Ascending aorta (tissue), 2 donors: ENCODE measurements around the gene IQSEC3. TPM values are rescaled to one million over a fixed set of nuclear protein-coding genes. Genes with fewer than 3 reads are reported as not detected.

ENCODE experiments used
- DNase-seq, 2 donors: peaks; one replicate each; pipeline ENCODE4 v3.0.0-alpha.2; 2019; ENCODE audit warnings: low spot score in 2 of 2
- H3K27ac ChIP-seq, 2 donors: fragments of 200-600 bp; sonication (generic); one replicate each; pipeline ENCODE4 v1.5.1; 2016 to 2017; ENCODE audit warnings: mild to moderate bottlenecking in 1 of 2
- H3K27me3 ChIP-seq: fragments of 200-600 bp; sonication (generic); one replicate; pipeline ENCODE4 v1.5.1; 2017
- H3K36me3 ChIP-seq, 2 donors: fragments of 200-600 bp; sonication (generic); one replicate each; pipeline ENCODE4 v1.5.1; 2016
- H3K4me1 ChIP-seq, 2 donors: fragments of 200-600 bp; sonication (generic); one replicate each; pipeline ENCODE4 v1.5.1; 2016 to 2017; ENCODE audit warnings: mild to moderate bottlenecking in 1 of 2
- H3K4me3 ChIP-seq, 2 donors: fragments of 200-600 bp; sonication (generic); one replicate each; pipeline ENCODE4 v1.5.1; 2016 to 2017; ENCODE audit warnings: mild to moderate bottlenecking in 1 of 2
- H3K9me3 ChIP-seq, 2 donors: fragments of 200-600 bp; sonication (generic); one replicate each; pipeline ENCODE4 v1.5.1; 2016
- intact Hi-C: fragments of 100-400 bp; cut with DNase I; formaldehyde crosslinking; loops from one replicate; pipeline ENCODE4 v1.15.1; 2023
- total RNA-seq: library from RNA; depleted of rRNA; stranded (reverse); fragments of >200 nt; gene quantifications from one replicate; pipeline ENCODE4 v1.1.0, GENCODE V29; 2016
- TF ChIP-seq, protein P1 (sequence below), 3 experiments: fragments of 200-600 bp in 2 of 3; fragments of 450-650 bp in 1 of 3; sonication (generic) in 2 of 3; IDR thresholded peaks; one replicate each; pipeline ENCODE4 v1.5.1; 2016 to 2019; ENCODE audit warnings: antibody characterized with exemption in 3 of 3, mild to moderate bottlenecking in 1 of 3, moderate library complexity in 1 of 3

The IQSEC3 gene
- total RNA-seq, 1 donor from 2014 or later = 0.53 TPM

DNA sequence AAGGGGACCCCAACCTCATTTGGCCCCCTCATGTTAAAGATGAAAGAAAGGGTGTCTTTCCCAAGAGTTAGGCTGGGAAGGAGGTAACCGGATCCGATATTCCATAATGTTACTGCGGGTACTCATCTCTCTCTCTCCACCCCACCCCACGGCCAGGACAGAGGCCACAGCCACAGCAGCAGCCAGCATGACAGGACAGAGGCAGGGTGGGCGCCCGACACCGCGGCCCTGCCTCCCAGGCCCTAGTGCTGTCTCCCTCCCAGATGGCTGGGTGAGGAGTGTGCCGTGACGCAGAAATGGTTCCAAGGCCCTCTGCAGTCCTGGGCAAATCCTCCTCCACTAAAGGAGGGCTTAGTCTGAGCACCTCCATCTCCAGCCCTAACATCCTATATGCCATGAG, 141.2 kb downstream of the IQSEC3 start:
- Histone ChIP-seq H3K27me3 (no peaks in the 10 kb centered on the region), H3K27ac (no peak overlapping the region), H3K4me1 (peaks cover 0 to 3% of the 10 kb centered on the region in 2 donors), H3K36me3 (no peaks in the 10 kb centered on the region), H3K4me3 (no peak overlapping the region), H3K9me3 (no peaks in the 10 kb centered on the region)
- no peak for DNase-seq
- intact Hi-C loops = no loop called here
- TF ChIP-seq, protein P1, sequence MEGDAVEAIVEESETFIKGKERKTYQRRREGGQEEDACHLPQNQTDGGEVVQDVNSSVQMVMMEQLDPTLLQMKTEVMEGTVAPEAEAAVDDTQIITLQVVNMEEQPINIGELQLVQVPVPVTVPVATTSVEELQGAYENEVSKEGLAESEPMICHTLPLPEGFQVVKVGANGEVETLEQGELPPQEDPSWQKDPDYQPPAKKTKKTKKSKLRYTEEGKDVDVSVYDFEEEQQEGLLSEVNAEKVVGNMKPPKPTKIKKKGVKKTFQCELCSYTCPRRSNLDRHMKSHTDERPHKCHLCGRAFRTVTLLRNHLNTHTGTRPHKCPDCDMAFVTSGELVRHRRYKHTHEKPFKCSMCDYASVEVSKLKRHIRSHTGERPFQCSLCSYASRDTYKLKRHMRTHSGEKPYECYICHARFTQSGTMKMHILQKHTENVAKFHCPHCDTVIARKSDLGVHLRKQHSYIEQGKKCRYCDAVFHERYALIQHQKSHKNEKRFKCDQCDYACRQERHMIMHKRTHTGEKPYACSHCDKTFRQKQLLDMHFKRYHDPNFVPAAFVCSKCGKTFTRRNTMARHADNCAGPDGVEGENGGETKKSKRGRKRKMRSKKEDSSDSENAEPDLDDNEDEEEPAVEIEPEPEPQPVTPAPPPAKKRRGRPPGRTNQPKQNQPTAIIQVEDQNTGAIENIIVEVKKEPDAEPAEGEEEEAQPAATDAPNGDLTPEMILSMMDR (IDR thresholded peaks at IDR 0.05) = no peak

DNA sequence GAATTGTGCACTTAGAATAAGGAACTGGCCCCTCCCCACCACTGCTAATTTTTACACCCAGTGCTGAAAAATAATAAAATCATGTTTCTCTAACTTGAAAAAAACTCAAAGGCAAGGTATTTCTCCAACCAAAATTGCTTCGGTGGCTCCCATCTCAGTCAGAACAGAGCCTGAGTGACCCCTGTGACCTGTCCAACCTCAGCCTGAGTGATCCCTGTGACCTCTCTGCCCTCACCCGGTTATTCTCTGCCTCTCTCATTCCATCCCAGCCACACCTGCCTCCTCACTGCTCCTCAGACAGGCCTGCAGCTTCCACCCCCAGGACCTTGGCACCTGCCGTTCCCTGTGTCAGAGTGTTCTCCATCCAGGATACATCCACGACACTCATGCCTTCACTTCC, 142.2 kb downstream of the IQSEC3 start:
- intact Hi-C loops = no loop called here
- H3K27me3 ChIP-seq = no peaks in the 10 kb centered on the region
- TF ChIP-seq, protein P1 (IDR thresholded peaks at IDR 0.05) = no peak
- no peak overlapping the region for H3K4me3 ChIP-seq
- no peaks in the 10 kb centered on the region for H3K4me1 ChIP-seq
- no peaks in the 10 kb centered on the region for H3K36me3 ChIP-seq
- no peak for DNase-seq
- H3K27ac ChIP-seq = no peak overlapping the region
- no peaks in the 10 kb centered on the region for H3K9me3 ChIP-seq

DNA sequence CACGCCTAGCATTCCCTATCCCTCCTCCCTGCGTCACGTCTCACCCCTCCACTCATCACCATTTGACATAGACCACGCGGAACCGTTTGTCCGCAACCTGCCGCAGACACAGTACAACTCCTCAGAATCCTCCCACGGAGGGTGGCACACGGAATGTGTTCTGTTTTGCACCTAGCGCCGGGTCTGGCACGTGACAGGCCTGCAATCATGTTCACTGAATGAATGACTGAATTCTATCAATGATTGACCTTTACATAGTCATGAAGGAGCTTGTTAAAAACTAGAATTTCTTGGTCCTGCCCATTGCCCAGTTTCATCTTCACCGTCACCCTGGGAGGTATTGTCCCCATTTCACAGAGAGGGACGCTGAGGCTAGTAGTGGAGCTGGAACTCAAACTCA, 142.7 kb downstream of the IQSEC3 start:
- no peak overlapping the region for H3K27ac ChIP-seq
- no peaks in the 10 kb centered on the region for H3K36me3 ChIP-seq
- H3K9me3 ChIP-seq = no peaks in the 10 kb centered on the region
- H3K4me1 ChIP-seq = no peaks in the 10 kb centered on the region
- intact Hi-C loops = no loop called here
- TF ChIP-seq, protein P1 (IDR thresholded peaks at IDR 0.05) = no peak
- no peak for DNase-seq
- no peak overlapping the region for H3K4me3 ChIP-seq
- H3K27me3 ChIP-seq = no peaks in the 10 kb centered on the region

DNA sequence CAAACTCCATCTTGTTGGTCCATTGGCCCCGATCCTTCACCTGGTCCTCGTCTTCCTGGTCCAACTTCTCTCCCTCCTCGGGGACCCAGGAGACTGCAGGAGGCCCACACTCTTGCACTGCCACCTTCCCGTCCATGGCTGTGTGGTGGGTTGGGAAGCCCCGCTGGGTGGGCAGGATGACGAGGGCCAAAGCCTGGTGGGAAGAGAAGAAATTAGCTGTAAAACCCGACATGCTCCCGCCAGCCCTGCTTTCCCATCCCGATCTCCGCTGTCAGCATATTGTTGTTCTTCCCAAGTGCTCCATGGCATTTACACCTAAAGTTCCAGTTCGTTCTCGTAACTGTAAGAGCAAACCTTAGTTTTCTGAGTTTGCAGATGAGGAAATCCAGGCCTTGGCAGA, 143.3 kb downstream of the IQSEC3 start:
- Histone ChIP-seq H3K9me3 (no peaks in the 10 kb centered on the region), H3K27me3 (no peaks in the 10 kb centered on the region), H3K27ac (no peak overlapping the region), H3K4me1 (no peaks in the 10 kb centered on the region), H3K36me3 (no peaks in the 10 kb centered on the region), H3K4me3 (no peak overlapping the region)
- intact Hi-C loops = no loop called here
- TF ChIP-seq, protein P1 (IDR thresholded peaks at IDR 0.05) = no peak
- DNase-seq = no peak

DNA sequence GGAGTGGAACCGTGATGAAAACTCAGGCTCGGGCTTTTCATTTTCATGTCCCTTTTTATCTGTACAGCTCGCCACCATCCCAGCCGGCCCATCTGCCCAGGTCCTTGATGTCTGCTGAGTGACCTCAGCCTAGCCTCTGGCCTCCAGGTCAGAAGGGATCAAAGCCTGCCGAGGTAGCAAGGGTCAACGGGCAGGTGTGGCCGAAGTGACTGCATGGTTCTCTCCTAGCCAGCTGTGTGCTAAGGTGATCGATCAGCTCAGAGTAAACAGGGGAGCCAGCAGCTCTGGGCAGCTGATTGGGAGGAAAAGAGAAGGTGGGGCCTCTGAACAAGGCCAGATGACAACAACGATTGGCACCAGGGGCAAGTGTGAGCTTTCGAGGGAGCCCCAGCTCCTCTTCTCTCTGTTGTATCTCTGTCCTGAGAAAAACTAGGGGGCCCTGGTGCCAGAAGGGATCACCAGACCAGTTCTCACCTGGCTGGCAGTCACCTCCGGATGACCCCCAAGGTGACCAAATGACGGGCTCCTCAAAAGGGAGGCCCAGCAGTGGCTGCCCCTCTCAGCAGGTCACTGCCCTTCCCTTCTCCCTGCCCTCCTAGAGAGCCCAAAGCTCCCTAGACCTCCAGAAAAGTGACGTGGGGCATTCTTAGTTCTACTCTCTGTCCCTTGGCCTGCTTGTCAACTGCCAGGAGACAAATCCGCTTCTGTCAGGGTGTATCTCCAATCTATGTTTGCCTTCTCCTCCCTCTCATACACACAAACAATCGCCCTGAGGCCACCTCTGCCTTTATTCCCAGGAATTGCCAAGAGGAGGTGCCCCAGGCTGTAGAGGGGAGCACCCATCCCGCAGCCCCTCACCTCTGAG, 143.9 kb downstream of the IQSEC3 start:
- Histone ChIP-seq H3K27me3 (no peaks in the 10 kb centered on the region), H3K36me3 (no peaks in the 10 kb centered on the region), H3K4me3 (no peak overlapping the region), H3K4me1 (no peaks in the 10 kb centered on the region), H3K27ac (no peak overlapping the region), H3K9me3 (no peaks in the 10 kb centered on the region)
- TF ChIP-seq, protein P1 (IDR thresholded peaks at IDR 0.05) = no peak
- intact Hi-C loops = no loop called here
- no peak for DNase-seq
